Ishikawa (cell line): ENCODE data around the gene SCFD2.

Experiments
- CEBPB ChIP-seq: IDR thresholded peaks from 2 replicates; pipeline ENCODE4 v1.6.1; 2012
- CREB1 ChIP-seq: IDR thresholded peaks from 2 replicates; pipeline ENCODE4 v1.6.1; 2012; ENCODE audit warnings: low read depth
- EGR1 ChIP-seq: IDR thresholded peaks from 2 replicates; pipeline ENCODE4 v1.6.1; 2012
- EP300 ChIP-seq: IDR thresholded peaks from 2 replicates; pipeline ENCODE4 v1.6.1; 2012; ENCODE audit warnings: borderline replicate concordance
- FOXM1 ChIP-seq: IDR thresholded peaks from 2 replicates; pipeline ENCODE4 v1.6.1; 2012; ENCODE audit warnings: low read depth, borderline replicate concordance
- MAX ChIP-seq: IDR thresholded peaks from 2 replicates; pipeline ENCODE4 v1.6.1; 2012
- NFIC ChIP-seq: IDR thresholded peaks from 2 replicates; pipeline ENCODE4 v1.6.1; 2012
- RAD21 ChIP-seq: IDR thresholded peaks from 2 replicates; pipeline ENCODE4 v1.6.1; 2012; ENCODE audit warnings: low read depth
- REST ChIP-seq: IDR thresholded peaks from 2 replicates; pipeline ENCODE4 v1.6.1; 2012; ENCODE audit warnings: low read depth, mild to moderate bottlenecking
- TAF1 ChIP-seq: IDR thresholded peaks from 2 replicates; pipeline ENCODE4 v1.6.1; 2012; ENCODE audit warnings: low read depth, mild to moderate bottlenecking
- TCF12 ChIP-seq: IDR thresholded peaks from 2 replicates; pipeline ENCODE4 v1.6.1; 2012; ENCODE audit warnings: low read depth
- TEAD4 ChIP-seq: IDR thresholded peaks from 2 replicates; pipeline ENCODE4 v1.6.1; 2012
- USF1 ChIP-seq: IDR thresholded peaks from 2 replicates; pipeline ENCODE4 v1.6.1; 2012
- YY1 ChIP-seq: IDR thresholded peaks from 2 replicates; pipeline ENCODE4 v1.6.1; 2012; ENCODE audit warnings: low read depth
- ZBTB7A ChIP-seq: IDR thresholded peaks from 2 replicates; pipeline ENCODE4 v1.6.1; 2012; ENCODE audit warnings: low read depth

The SCFD2 gene

GRCh38 chr4:52948057-52948423, 417.8 kb downstream of the SCFD2 start:
- no peak for TF ChIP-seq YY1
- TF ChIP-seq EGR1, result no peak
- no peak for TF ChIP-seq TEAD4
- TF ChIP-seq CREB1, result no peak
- no peak for TF ChIP-seq TAF1
- no peak for TF ChIP-seq RAD21
- no peak for TF ChIP-seq USF1
- TF ChIP-seq REST, result no peak
- TF ChIP-seq CEBPB, result no peak
- TF ChIP-seq ZBTB7A, result no peak

- TF ChIP-seq MAX, result no peak
- TF ChIP-seq ZBTB7A, result no peak
- TF ChIP-seq CEBPB, result no peak
- TF ChIP-seq TCF12, result no peak
- TF ChIP-seq EGR1, result no peak
- TF ChIP-seq RAD21, result no peak
- TF ChIP-seq FOXM1, result no peak
- no peak for TF ChIP-seq NFIC
- no peak for TF ChIP-seq REST
- TF ChIP-seq TAF1, result no peak
- no peak for TF ChIP-seq YY1
Measured at GRCh38 chr4:52947401-52948056, 418.3 kb downstream of the SCFD2 start.

GRCh38 chr4:52946855-52947254, 419.0 kb downstream of the SCFD2 start:
- TF ChIP-seq CEBPB (no peak), RAD21 (no peak), REST (no peak), CREB1 (no peak), TAF1 (no peak), TEAD4 (no peak), FOXM1 (no peak), YY1 (no peak), MAX (no peak), ZBTB7A (no peak), EP300 (no peak), USF1 (no peak), EGR1 (no peak), NFIC (no peak), TCF12 (no peak)

- TF ChIP-seq FOXM1, result no peak
- no peak for TF ChIP-seq EP300
- no peak for TF ChIP-seq MAX
- TF ChIP-seq CREB1, result no peak
- no peak for TF ChIP-seq TAF1
- no peak for TF ChIP-seq USF1
- TF ChIP-seq ZBTB7A, result no peak
- no peak for TF ChIP-seq TCF12
- no peak for TF ChIP-seq YY1
- TF ChIP-seq EGR1, result no peak
- no peak for TF ChIP-seq RAD21
- TF ChIP-seq TEAD4, result no peak
- no peak for TF ChIP-seq REST
- no peak for TF ChIP-seq CEBPB
- no peak for TF ChIP-seq NFIC
Measured at GRCh38 chr4:52945982-52946381, 419.9 kb downstream of the SCFD2 start.
